Measurements from ENCODE around the gene CDC42EP5.
"Not testable (repeated sequence)": the region's sequence is repeated elsewhere in the genome, so short reads cannot be mapped to it uniquely, and the experiment has no call there.

CDC42EP5 gene

GRCh38 chr19:54508487-54508886 is 35.4 kb upstream of the CDC42EP5 start:
- H3K9ac ChIP-seq (ENCODE audit: low read depth, low read length, poor library complexity); H2AK5ac ChIP-seq (ENCODE audit: low read depth, low read length); H3K18ac ChIP-seq (ENCODE audit: low read length); H3K4me3 ChIP-seq (ENCODE audit: low read length in 2 of 2); H3K36me3 ChIP-seq (replicated peaks in 1 of 2; ENCODE audit: control insufficient read depth in 2 of 2, insufficient read depth in 2 of 2, low read length in 2 of 2); H3K4ac ChIP-seq (ENCODE audit: low read length); H3K14ac ChIP-seq (ENCODE audit: low read length); H3K79me1 ChIP-seq (ENCODE audit: low read depth, low read length); H3K4me1 ChIP-seq (ENCODE audit: control insufficient read depth in 2 of 2, insufficient read depth in 1 of 2, low read depth in 1 of 2, low read length in 2 of 2); H3K23ac ChIP-seq (ENCODE audit: low read depth, low read length, poor library complexity); H3K27me3 ChIP-seq (ENCODE audit: control insufficient read depth in 3 of 3, insufficient read depth in 3 of 3, low read depth in 1 of 3, low read length in 3 of 3); H4K8ac ChIP-seq (ENCODE audit: low read depth, low read length); H4K91ac ChIP-seq (ENCODE audit: low read depth, low read length, poor library complexity); DNase-seq (ENCODE audit: low spot score); H2AFZ ChIP-seq (ENCODE audit: low read length); H3K4me2 ChIP-seq (ENCODE audit: insufficient read depth, low read length, poor library complexity, severe bottlenecking); H2BK5ac ChIP-seq (ENCODE audit: low read length); H3K27ac ChIP-seq (replicated peaks; ENCODE audit: low read length); H2BK15ac ChIP-seq (ENCODE audit: low read length); H2BK120ac ChIP-seq (ENCODE audit: low read depth, low read length); H2BK12ac ChIP-seq (ENCODE audit: low read length): not testable (repeated sequence)
- H3K9me3 ChIP-seq (replicated peaks in 1 of 2; ENCODE audit: control insufficient read depth in 2 of 2, insufficient read depth in 1 of 2, low read depth in 1 of 2, low read length in 2 of 2) = peaks cover 0 to 13% of the 10 kb centered on the region in 2 donors
- no CpG with 5 or more reads among the region's 3 CpGs for WGBS, 2 donors (ENCODE audit: extremely low coverage in 2 of 2, insufficient read length in 2 of 2, insufficient replicate concordance in 1 of 2)

DNA sequence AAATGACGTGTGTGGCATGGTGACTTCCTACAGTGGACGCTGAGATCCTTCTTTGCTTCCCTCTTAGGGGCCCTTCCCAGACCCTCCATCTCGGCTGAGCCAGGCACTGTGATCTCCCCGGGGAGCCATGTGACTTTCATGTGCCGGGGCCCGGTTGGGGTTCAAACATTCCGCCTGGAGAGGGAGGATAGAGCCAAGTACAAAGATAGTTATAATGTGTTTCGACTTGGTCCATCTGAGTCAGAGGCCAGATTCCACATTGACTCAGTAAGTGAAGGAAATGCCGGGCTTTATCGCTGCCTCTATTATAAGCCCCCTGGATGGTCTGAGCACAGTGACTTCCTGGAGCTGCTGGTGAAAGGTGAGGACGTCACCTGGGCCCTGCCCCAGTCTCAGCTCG is 34.7 kb upstream of the CDC42EP5 start:
- Histone ChIP-seq H2BK12ac (ENCODE audit: low read length) (no peak overlapping the region), H3K79me1 (ENCODE audit: low read depth, low read length) (no peaks in the 10 kb centered on the region), H3K9me3 (replicated peaks in 1 of 2; ENCODE audit: control insufficient read depth in 2 of 2, insufficient read depth in 1 of 2, low read depth in 1 of 2, low read length in 2 of 2) (peaks cover 0 to 9% of the 10 kb centered on the region in 2 donors), H3K9ac (ENCODE audit: low read depth, low read length, poor library complexity) (no peak overlapping the region), H3K4me3 (ENCODE audit: low read length in 2 of 2) (no peak overlapping the region), H2AFZ (ENCODE audit: low read length) (no peak overlapping the region), H3K14ac (ENCODE audit: low read length) (no peak overlapping the region), H4K91ac (ENCODE audit: low read depth, low read length, poor library complexity) (no peak overlapping the region), H2BK5ac (ENCODE audit: low read length) (no peak overlapping the region), H2BK120ac (ENCODE audit: low read depth, low read length) (no peak overlapping the region), H3K23ac (ENCODE audit: low read depth, low read length, poor library complexity) (no peak overlapping the region), H2BK15ac (ENCODE audit: low read length) (no peak overlapping the region), H3K4me1 (ENCODE audit: control insufficient read depth in 2 of 2, insufficient read depth in 1 of 2, low read depth in 1 of 2, low read length in 2 of 2) (no peaks in the 10 kb centered on the region), H3K36me3 (replicated peaks in 1 of 2; ENCODE audit: control insufficient read depth in 2 of 2, insufficient read depth in 2 of 2, low read length in 2 of 2) (no peaks in the 10 kb centered on the region), H3K27me3 (ENCODE audit: control insufficient read depth in 3 of 3, insufficient read depth in 3 of 3, low read depth in 1 of 3, low read length in 3 of 3) (peaks cover 0 to 6% (median 0%) of the 10 kb centered on the region in 3 experiments), H3K27ac (replicated peaks; ENCODE audit: low read length) (no peak overlapping the region), H4K8ac (ENCODE audit: low read depth, low read length) (no peak overlapping the region), H3K18ac (ENCODE audit: low read length) (no peak overlapping the region), H2AK5ac (ENCODE audit: low read depth, low read length) (no peak overlapping the region), H3K4me2 (ENCODE audit: insufficient read depth, low read length, poor library complexity, severe bottlenecking) (no peak overlapping the region), H3K4ac (ENCODE audit: low read length) (no peak overlapping the region)
- WGBS, 2 donors (ENCODE audit: extremely low coverage in 2 of 2, insufficient read length in 2 of 2, insufficient replicate concordance in 1 of 2) = no CpG with 5 or more reads among the region's 12 CpGs
- no peak for DNase-seq (ENCODE audit: low spot score)

DNA sequence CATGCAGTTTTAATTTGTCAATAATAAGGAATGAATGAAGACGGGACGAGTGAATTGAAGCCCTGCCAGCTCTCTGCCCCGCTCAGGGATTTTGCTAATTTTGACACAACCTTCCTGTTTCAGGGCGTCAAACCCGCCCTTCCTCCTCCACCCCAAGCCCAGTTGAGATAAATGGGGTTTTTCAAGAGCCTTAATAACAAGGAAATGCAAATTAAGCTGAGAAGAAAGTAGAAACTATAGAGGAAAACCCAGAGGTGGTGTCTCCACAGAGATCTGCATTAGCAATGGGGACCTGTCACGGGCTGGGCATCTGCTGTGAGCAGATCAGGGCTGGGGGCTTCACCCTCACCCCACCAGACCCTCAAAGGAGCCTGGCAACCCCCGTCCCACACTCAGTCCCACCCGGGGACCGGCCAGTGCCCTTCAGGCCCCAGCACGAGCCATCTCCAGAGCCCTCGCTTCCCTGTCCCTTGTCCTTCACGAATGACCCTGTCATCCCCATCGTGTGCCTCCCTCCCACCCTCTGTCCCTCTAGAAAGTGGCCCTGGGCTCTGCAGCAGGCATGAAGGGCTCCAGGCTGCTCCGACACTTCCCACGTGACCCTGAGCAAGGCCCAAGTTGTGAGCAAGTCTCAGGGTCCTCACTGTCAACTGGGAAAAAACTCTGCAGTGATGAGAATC is 34.1 kb upstream of the CDC42EP5 start:
- not testable (repeated sequence) for H3K14ac ChIP-seq (ENCODE audit: low read length)
- WGBS, 2 donors (ENCODE audit: extremely low coverage in 2 of 2, insufficient read length in 2 of 2, insufficient replicate concordance in 1 of 2) = no CpG with 5 or more reads among the region's 15 CpGs

GRCh38 chr19:54506079-54506478 is 33.0 kb upstream of the CDC42EP5 start:
- no peak overlapping the region for H4K8ac ChIP-seq (ENCODE audit: low read depth, low read length)
- H2BK12ac ChIP-seq (ENCODE audit: low read length) = no peak overlapping the region
- no peak overlapping the region for H3K14ac ChIP-seq (ENCODE audit: low read length)
- H3K79me1 ChIP-seq (ENCODE audit: low read depth, low read length) = no peaks in the 10 kb centered on the region
- H3K4me2 ChIP-seq (ENCODE audit: insufficient read depth, low read length, poor library complexity, severe bottlenecking) = no peak overlapping the region
- H4K91ac ChIP-seq (ENCODE audit: low read depth, low read length, poor library complexity) = no peak overlapping the region
- no peak overlapping the region for H3K9ac ChIP-seq (ENCODE audit: low read depth, low read length, poor library complexity)
- H3K18ac ChIP-seq (ENCODE audit: low read length) = no peak overlapping the region
- no peak overlapping the region for H3K4ac ChIP-seq (ENCODE audit: low read length)
- no peak overlapping the region for H2AFZ ChIP-seq (ENCODE audit: low read length)
- H2BK15ac ChIP-seq (ENCODE audit: low read length) = no peak overlapping the region
- no peak overlapping the region for H2BK120ac ChIP-seq (ENCODE audit: low read depth, low read length)
- no peak overlapping the region for H3K23ac ChIP-seq (ENCODE audit: low read depth, low read length, poor library complexity)
- DNase-seq (ENCODE audit: low spot score) = no peak
- H3K27me3 ChIP-seq (ENCODE audit: control insufficient read depth in 3 of 3, insufficient read depth in 3 of 3, low read depth in 1 of 3, low read length in 3 of 3) = peaks cover 0 to 10% (median 0%) of the 10 kb centered on the region in 3 experiments
- no peak overlapping the region for H3K4me3 ChIP-seq (ENCODE audit: low read length in 2 of 2)
- no peaks in the 10 kb centered on the region for H3K4me1 ChIP-seq (ENCODE audit: control insufficient read depth in 2 of 2, insufficient read depth in 1 of 2, low read depth in 1 of 2, low read length in 2 of 2)
- H2AK5ac ChIP-seq (ENCODE audit: low read depth, low read length) = no peak overlapping the region
- H3K9me3 ChIP-seq (replicated peaks in 1 of 2; ENCODE audit: control insufficient read depth in 2 of 2, insufficient read depth in 1 of 2, low read depth in 1 of 2, low read length in 2 of 2) = peaks cover 0 to 4% of the 10 kb centered on the region in 2 donors
- WGBS, 2 donors (ENCODE audit: extremely low coverage in 2 of 2, insufficient read length in 2 of 2, insufficient replicate concordance in 1 of 2) = no CpG with 5 or more reads among the region's 10 CpGs
- H3K27ac ChIP-seq (replicated peaks; ENCODE audit: low read length) = no peak overlapping the region
- H2BK5ac ChIP-seq (ENCODE audit: low read length) = no peak overlapping the region
- H3K36me3 ChIP-seq (replicated peaks in 1 of 2; ENCODE audit: control insufficient read depth in 2 of 2, insufficient read depth in 2 of 2, low read length in 2 of 2) = no peaks in the 10 kb centered on the region

More for the DNA sequence above, 34.1 kb upstream of the CDC42EP5 start:
- H4K8ac ChIP-seq (ENCODE audit: low read depth, low read length); H3K4me1 ChIP-seq (ENCODE audit: control insufficient read depth in 2 of 2, insufficient read depth in 1 of 2, low read depth in 1 of 2, low read length in 2 of 2); H3K23ac ChIP-seq (ENCODE audit: low read depth, low read length, poor library complexity); H3K79me1 ChIP-seq (ENCODE audit: low read depth, low read length); H2AK5ac ChIP-seq (ENCODE audit: low read depth, low read length); DNase-seq (ENCODE audit: low spot score); H3K27ac ChIP-seq (replicated peaks; ENCODE audit: low read length); H3K36me3 ChIP-seq (replicated peaks in 1 of 2; ENCODE audit: control insufficient read depth in 2 of 2, insufficient read depth in 2 of 2, low read length in 2 of 2); H2BK15ac ChIP-seq (ENCODE audit: low read length); H3K4ac ChIP-seq (ENCODE audit: low read length); H2AFZ ChIP-seq (ENCODE audit: low read length); H3K9ac ChIP-seq (ENCODE audit: low read depth, low read length, poor library complexity); H2BK12ac ChIP-seq (ENCODE audit: low read length); H2BK5ac ChIP-seq (ENCODE audit: low read length); H3K18ac ChIP-seq (ENCODE audit: low read length); H3K9me3 ChIP-seq (replicated peaks in 1 of 2; ENCODE audit: control insufficient read depth in 2 of 2, insufficient read depth in 1 of 2, low read depth in 1 of 2, low read length in 2 of 2); H3K4me3 ChIP-seq (ENCODE audit: low read length in 2 of 2); H2BK120ac ChIP-seq (ENCODE audit: low read depth, low read length); H3K27me3 ChIP-seq (ENCODE audit: control insufficient read depth in 3 of 3, insufficient read depth in 3 of 3, low read depth in 1 of 3, low read length in 3 of 3); H3K4me2 ChIP-seq (ENCODE audit: insufficient read depth, low read length, poor library complexity, severe bottlenecking); H4K91ac ChIP-seq (ENCODE audit: low read depth, low read length, poor library complexity): not testable (repeated sequence)

All from neuronal stem cell (in vitro differentiated cells).